GM19328 (cell line): ENCODE data around the gene APRT.
"Not testable (repeated sequence)": the region's sequence is repeated elsewhere in the genome, so short reads cannot be mapped to it uniquely, and the experiment has no call there.

Source experiments
- ATAC-seq: cut with Tn5 transposase; IDR thresholded peaks from one replicate; pipeline ENCODE4 v1.9.1; 2021; ENCODE audit warnings: mild to moderate bottlenecking, moderate library complexity; ENCODE audit not compliant: unreplicated experiment

APRT gene

GRCh38 chr16:88790312-88791211 is 21.2 kb downstream of the APRT start:
- no peak for ATAC-seq

- ATAC-seq: no peak
These were observed 22.1 kb downstream of the APRT start for GRCh38 chr16:88789594-88789993.

GRCh38 chr16:88788749-88789148 is 23.0 kb downstream of the APRT start:
- ATAC-seq: not testable (repeated sequence)

GRCh38 chr16:88787579-88788314 is 24.0 kb downstream of the APRT start:
- ATAC-seq: no peak

- no peak for ATAC-seq
These were observed 26.4 kb downstream of the APRT start, which contains the start of gene PIEZO1 for GRCh38 chr16:88785106-88785924. Gene PIEZO1 (minus strand): TSS chr16:88785220. CDS start chr16:88784964, 256 bp downstream.

GRCh38 chr16:88784856-88785105 is 26.9 kb downstream of the APRT start:
- ATAC-seq: no peak

- ATAC-seq: no peak
These were observed 27.5 kb downstream of the APRT start for GRCh38 chr16:88784074-88784855.

- ATAC-seq: no peak
These were observed 28.2 kb downstream of the APRT start for GRCh38 chr16:88783391-88784073.

- no peak for ATAC-seq
These were observed 29.0 kb downstream of the APRT start for GRCh38 chr16:88782454-88783390.

- no peak for ATAC-seq
These were observed 30.3 kb downstream of the APRT start for GRCh38 chr16:88781140-88782077.

- ATAC-seq: no peak
These were observed 31.3 kb downstream of the APRT start for GRCh38 chr16:88780142-88781062.

- no peak for ATAC-seq
These were observed 32.2 kb downstream of the APRT start for GRCh38 chr16:88779406-88780141.

- ATAC-seq: no peak
These were observed 33.1 kb downstream of the APRT start for GRCh38 chr16:88778541-88779065.

GRCh38 chr16:88778271-88778525 is 33.5 kb downstream of the APRT start:
- ATAC-seq: no peak

GRCh38 chr16:88777471-88778270 is 34.1 kb downstream of the APRT start:
- ATAC-seq: no peak
